K562 (cell line): ENCODE results near the gene TSPOAP1. TPM values are rescaled to one million over a fixed set of nuclear protein-coding genes. Genes with fewer than 3 reads are reported as not detected.
A peak's percentile ranks its signal among the peaks of the same experiment; 100 is the strongest.

ENCODE experiments used
- ATAC-seq: fragments of 200-7000 bp; cut with Tn5 transposase; 3 replicates; pipeline ENCODE4 v1.9.1; 2020; ENCODE audit warnings: moderate library complexity
- BruUV-seq: library from RNA; stranded (reverse); fragments of 400-500 nt; replicated peaks from 2 replicates; lab custom pipeline; 2021; lab: Mats Ljungman, UMichigan
- CTCF ChIA-PET: fragments of 300-600 bp; formaldehyde crosslinking; extraction: SDS; loops from one replicate; lab custom pipeline; 2021; ENCODE audit warnings: low intra/inter-chr PET ratio; lab: Yijun Ruan, JAX
- POLR2A ChIA-PET: fragments of 300-600, 350-650 bp; sonication (Branson Sonifier 250); formaldehyde crosslinking; extraction: SDS; loops from one replicate; lab custom pipeline; 2021; ENCODE audit warnings: antibody characterized with exemption, inconsistent platforms; lab: Yijun Ruan, JAX
- DNase-seq, 4 experiments: peaks; one replicate each; pipeline versions ENCODE4 v3.0.0 to v3.0.0-alpha.2; 2011 to 2018; ENCODE audit warnings: low spot score in 3 of 4, mixed read lengths in 3 of 4; ENCODE audit errors: extremely low read depth in 1 of 4
- FAIRE-seq: peaks from 2 replicates; lab custom pipeline; 2011; peaks lifted over from hg19 to GRCh38; lab: Jason Lieb, UNC
- H2AFZ ChIP-seq: 2 replicates; pipeline ENCODE4 v1.6.0; 2011; ENCODE audit warnings: low read depth, low read length, control low read depth, inconsistent platforms
- H3K27ac ChIP-seq: fragments of 200-600 bp; 3 replicates; pipeline ENCODE4 v1.8.0; 2011; ENCODE audit warnings: low read depth, mild to moderate bottlenecking, control low read depth, inconsistent platforms, low read length, moderate library complexity, mixed read lengths; ENCODE audit errors: extremely low read depth
- H3K27me3 ChIP-seq, 2 experiments: fragments of 300-600 bp in 1 of 2; 2 replicates in 1 of 2; 3 replicates in 1 of 2; pipeline versions ENCODE4 v1.6.0 to v1.8.0; 2011; ENCODE audit warnings: inconsistent platforms in 2 of 2, low read length in 2 of 2, mild to moderate bottlenecking in 1 of 2, mixed read lengths in 1 of 2, moderate library complexity in 1 of 2; ENCODE audit not compliant: control insufficient read depth in 2 of 2, insufficient read depth in 2 of 2
- H3K36me3 ChIP-seq: fragments of 300-600 bp; 3 replicates; pipeline ENCODE4 v1.8.0; 2011; ENCODE audit warnings: mild to moderate bottlenecking, low read length, inconsistent platforms; ENCODE audit not compliant: control insufficient read depth, insufficient read depth
- H3K4me1 ChIP-seq, 2 experiments: fragments of 200-600 bp in 1 of 2; replicated peaks in 1 of 2; 2 replicates in 1 of 2; 3 replicates in 1 of 2; pipeline versions ENCODE4 v1.5.1 to v1.8.0; 2011; ENCODE audit warnings: inconsistent platforms in 2 of 2, low read length in 2 of 2, mild to moderate bottlenecking in 1 of 2, mixed read lengths in 1 of 2, moderate library complexity in 1 of 2; ENCODE audit not compliant: control insufficient read depth in 2 of 2, insufficient read depth in 2 of 2
- H3K4me2 ChIP-seq: 2 replicates; pipeline ENCODE4 v1.6.1; 2011; ENCODE audit warnings: low read length, control low read depth, inconsistent platforms, mixed read lengths; ENCODE audit not compliant: insufficient read depth
- H3K4me3 ChIP-seq: fragments of 200-600 bp; sonication (generic), shearing (Covaris generic); 2 replicates; pipeline ENCODE4 v1.5.1; 2016; ENCODE audit warnings: control low read depth, inconsistent platforms
- H3K79me2 ChIP-seq: fragments of 200-600 bp; 3 replicates; pipeline ENCODE4 v1.8.0; 2011; ENCODE audit warnings: low read length, inconsistent platforms; ENCODE audit not compliant: control insufficient read depth, insufficient read depth
- H3K9ac ChIP-seq, 2 experiments: 2 replicates each; pipeline versions ENCODE4 v1.6.0 to v1.6.1; 2011; ENCODE audit warnings: low read depth in 2 of 2, low read length in 2 of 2, control low read depth in 1 of 2, inconsistent platforms in 1 of 2, mild to moderate bottlenecking in 1 of 2, mixed read lengths in 1 of 2; ENCODE audit not compliant: insufficient read depth in 1 of 2
- H3K9me1 ChIP-seq: one replicate; pipeline ENCODE4 v1.6.0; 2011; ENCODE audit warnings: inconsistent platforms, mild to moderate bottlenecking, low read length, moderate library complexity; ENCODE audit not compliant: control insufficient read depth, insufficient read depth
- H3K9me3 ChIP-seq: replicated peaks from 2 replicates; pipeline ENCODE4 v1.5.1; 2011; ENCODE audit warnings: low read depth, low read length, inconsistent platforms; ENCODE audit not compliant: control insufficient read depth, insufficient read depth
- H4K20me1 ChIP-seq: replicated peaks from 2 replicates; pipeline ENCODE4 v1.6.1; 2011; ENCODE audit warnings: low read length, inconsistent platforms, mixed read lengths; ENCODE audit not compliant: control insufficient read depth, insufficient read depth
- CBFB ChIP-seq: sonication (generic); formaldehyde crosslinking; IDR thresholded peaks from 2 replicates; pipeline ENCODE4 v1.4.0; 2020; ENCODE audit warnings: mild to moderate bottlenecking, missing genetic modification reagents
- FOXJ3 ChIP-seq: sonication (generic); formaldehyde crosslinking; IDR thresholded peaks from 2 replicates; pipeline ENCODE4 v1.4.0; 2020; ENCODE audit warnings: mild to moderate bottlenecking, missing genetic modification reagents
- GABPB1 ChIP-seq: sonication (generic); formaldehyde crosslinking; IDR thresholded peaks from 2 replicates; pipeline ENCODE4 v1.8.0; 2022; ENCODE audit warnings: mild to moderate bottlenecking, missing genetic modification reagents
- KAT2B ChIP-seq: IDR thresholded peaks from one replicate; pipeline ENCODE4 v1.6.1; 2012; ENCODE audit warnings: low read depth, mild to moderate bottlenecking, control low read depth, inconsistent platforms, low read length, moderate library complexity
- MCM5 ChIP-seq: fragments of 450-650 bp; IDR thresholded peaks from 2 replicates; pipeline ENCODE4 v1.6.1; 2016; ENCODE audit warnings: low read depth
- MTA1 ChIP-seq: fragments of 450-650 bp; IDR thresholded peaks from 2 replicates; pipeline ENCODE4 v1.6.1; 2017; ENCODE audit warnings: borderline replicate concordance
- NCOA4 ChIP-seq: fragments of 450-650 bp; IDR thresholded peaks from 2 replicates; pipeline ENCODE4 v1.6.1; 2018; ENCODE audit warnings: mild to moderate bottlenecking; ENCODE audit not compliant: partially characterized antibody
- NFIC ChIP-seq: fragments of 450-650 bp; IDR thresholded peaks from 2 replicates; pipeline ENCODE4 v1.6.1; 2017; ENCODE audit warnings: mild to moderate bottlenecking, inconsistent platforms
- ZBED1 ChIP-seq: IDR thresholded peaks from 2 replicates; pipeline ENCODE4 v1.6.1; 2014
- ZFP1 ChIP-seq: fragments of 450-650 bp; formaldehyde crosslinking; IDR thresholded peaks from 2 replicates; pipeline ENCODE4 v1.4.0; 2020; ENCODE audit warnings: mild to moderate bottlenecking, mixed read lengths
- WGBS: fragments of 100-300 bp; shearing (Covaris generic); methylation state at CpG from one replicate; pipeline ENCODE4 v1.1.6; 2016; ENCODE audit warnings: low coverage, mixed read lengths; ENCODE audit not compliant: insufficient coverage; ENCODE audit errors: missing lambda C conversion rate; 5-methylcytosine and 5-hydroxymethylcytosine counted together
- in situ Hi-C: fragments of 300-500 bp; cut with MboI; formaldehyde crosslinking; loops from 4 replicates; pipeline ENCODE4 v1.15.0; 2018; ENCODE audit warnings: inconsistent platforms, mixed read lengths
- intact Hi-C: fragments of 100-400 bp; cut with micrococcal nuclease; formaldehyde crosslinking; loops from 2 replicates; pipeline ENCODE4 v1.14.2; 2022
- polyA plus RNA-seq, 8 experiments: library from polyadenylated mRNA; depleted of rRNA in 4 of 8; stranded (reverse) in 5 of 8; unstranded in 3 of 8; fragments of >200 nt; fragmentation: Nextera tagmentation in 2 of 8; fragmentation: Illumina TruSeq in 1 of 8; extraction: Ambion mirVana in 2 of 8; extraction: Trizol in 1 of 8; gene quantifications; 2 replicates each; pipeline versions ENCODE4 v1.2.1 to v1.2.3, GENCODE V29; 2011 to 2014; ENCODE audit warnings: inconsistent platforms in 1 of 8, missing spikeins in 1 of 8
- total RNA-seq, 7 experiments: library from RNA; depleted of rRNA in 6 of 7; stranded (reverse); fragments of >200 nt in 6 of 7; fragmentation: Illumina TruSeq in 2 of 7; extraction: Trizol in 2 of 7; gene quantifications; 2 replicates each; pipeline versions ENCODE4 v1.2.1 to v1.2.3, GENCODE V29; 2011 to 2021; ENCODE audit warnings: low replicate concordance in 1 of 7

TSPOAP1 gene
- total and polyA plus RNA-seq, 9 of the 15 experiments (the other 6 are each of a cell fraction or from before 2014, with no cell fraction given) = 0.87 to 3.9 (median 1.8) TPM; not detected in 2

- Histone ChIP-seq H4K20me1 (peaks cover 5% of the 10 kb centered on the region), H3K4me1 (peaks cover 5 to 6% of the 10 kb centered on the region in 2 experiments; a peak in 3 of 5 replicates), H3K4me2 (no peak overlapping the region), H3K9ac (no peak overlapping the region), H2AFZ (no peak overlapping the region), H3K27ac (no peak overlapping the region; the same call in 2 of the 3 replicates), H3K4me3 (no peak overlapping the region), H3K9me1 (no peaks in the 10 kb centered on the region)
- CTCF ChIA-PET = no interaction called here
- ATAC-seq = no peak
- no TSS peak for BruUV-seq
- intact Hi-C loops (no loop called here), in situ Hi-C loops (no loop called here)
- FAIRE-seq = no peak
- TF ChIP-seq ZBED1 (no peak), KAT2B (no peak), GABPB1 (CRISPR knock-in tag) (no peak), ZFP1 (CRISPR knock-in tag) (no peak), MTA1 (no peak), MCM5 (no peak), NFIC (no peak), CBFB (CRISPR knock-in tag) (no peak), FOXJ3 (CRISPR knock-in tag) (no peak), NCOA4 (no peak)
- TF ChIP-seq, all 486 proteins: peak for 0
- Histone ChIP-seq H3K9me3 (no peaks in the 10 kb centered on the region), H3K79me2 (no peaks in the 10 kb centered on the region), H3K27me3 (peaks cover 37 to 84% of the 10 kb centered on the region in 2 experiments), H3K36me3 (no peaks in the 10 kb centered on the region)
- WGBS = 1% methylated on average over 6 of the region's 6 CpGs
- POLR2A ChIA-PET = no interaction called here
- peak in 1 of 4 experiments; percentile 3 for DNase-seq
Observed at GRCh38 chr17:58268774-58269556, 59.6 kb downstream of the TSPOAP1 start.
